Hematopoietic multipotent progenitor cell (in vitro differentiated cells): ENCODE results near the gene TSHZ2. TPM values are rescaled to one million over a fixed set of nuclear protein-coding genes. Genes with fewer than 3 reads are reported as not detected.

Experiments used
- DNase-seq, 3 donors: peaks; one replicate each; pipeline ENCODE4 v3.0.0-alpha.2; 2011 to 2015; ENCODE audit warnings: low read depth in 2 of 3, low spot score in 2 of 3
- total RNA-seq: library from RNA; depleted of rRNA; stranded (reverse); fragments of >200 nt; gene quantifications from one replicate; pipeline ENCODE4 v1.2.3, GENCODE V29; 2012

TSHZ2 gene
- total RNA-seq, 1 donor, result under 0.01 TPM

- DNase-seq, result no peak
Measured at GRCh38 chr20:53324816-53325215, 352.7 kb downstream of the TSHZ2 start.

- DNase-seq, result no peak
Measured at GRCh38 chr20:53328961-53329360, 356.8 kb downstream of the TSHZ2 start.

- DNase-seq, result no peak
Measured at GRCh38 chr20:53329781-53330180, 357.6 kb downstream of the TSHZ2 start.

GRCh38 chr20:53330601-53331140 lies 358.5 kb downstream of the TSHZ2 start:
- DNase-seq, result no peak

- DNase-seq, result no peak
Measured at GRCh38 chr20:53331151-53331973, 359.2 kb downstream of the TSHZ2 start.

- DNase-seq, result no peak
Measured at GRCh38 chr20:53332022-53332837, 360.1 kb downstream of the TSHZ2 start.

- no peak for DNase-seq
Measured at GRCh38 chr20:53334861-53335260, 362.7 kb downstream of the TSHZ2 start.

GRCh38 chr20:53335555-53335954 lies 363.4 kb downstream of the TSHZ2 start:
- DNase-seq, result no peak

GRCh38 chr20:53336892-53337291 lies 364.7 kb downstream of the TSHZ2 start:
- DNase-seq, result no peak

GRCh38 chr20:53337390-53338101 lies 365.4 kb downstream of the TSHZ2 start:
- DNase-seq, result no peak

GRCh38 chr20:53338716-53339115 lies 366.6 kb downstream of the TSHZ2 start:
- no peak for DNase-seq

GRCh38 chr20:53342429-53342828 lies 370.3 kb downstream of the TSHZ2 start:
- no peak for DNase-seq

- no peak for DNase-seq
Measured at GRCh38 chr20:53343448-53343847, 371.3 kb downstream of the TSHZ2 start.

GRCh38 chr20:53344891-53345290 lies 372.7 kb downstream of the TSHZ2 start:
- no peak for DNase-seq

- DNase-seq, result no peak
Measured at GRCh38 chr20:53345536-53346334, 373.6 kb downstream of the TSHZ2 start.

GRCh38 chr20:53346335-53346648 lies 374.1 kb downstream of the TSHZ2 start:
- no peak for DNase-seq

- DNase-seq, result no peak
Measured at GRCh38 chr20:53349730-53350129, 377.6 kb downstream of the TSHZ2 start.

GRCh38 chr20:53352727-53353440 lies 380.7 kb downstream of the TSHZ2 start:
- DNase-seq, result no peak

- DNase-seq, result no peak
Measured at GRCh38 chr20:53354314-53354713, 382.2 kb downstream of the TSHZ2 start.

- no peak for DNase-seq
Measured at GRCh38 chr20:53355790-53356189, 383.6 kb downstream of the TSHZ2 start.
